IMR-90 (cell line): ENCODE data around the gene RABGGTB.

Experiments
- CHD1 ChIP-seq: IDR thresholded peaks from 2 replicates; pipeline ENCODE4 v1.6.1; 2012; ENCODE audit warnings: low read depth, low read length, improper control_type of control experiment
- CTCF ChIP-seq: conservative IDR thresholded peaks from 2 replicates; pipeline ENCODE4 v1.5.1; 2012; ENCODE audit warnings: mild to moderate bottlenecking, low read depth, low read length, improper control_type of control experiment
- MAFK ChIP-seq: IDR thresholded peaks from 2 replicates; pipeline ENCODE4 v1.6.1; 2012; ENCODE audit warnings: low read depth, low read length, improper control_type of control experiment
- MAZ ChIP-seq: IDR thresholded peaks from 2 replicates; pipeline ENCODE4 v1.6.1; 2012; ENCODE audit warnings: low read depth, mild to moderate bottlenecking, low read length, improper control_type of control experiment, moderate library complexity, borderline replicate concordance
- MXI1 ChIP-seq: IDR thresholded peaks from 2 replicates; pipeline ENCODE4 v1.6.1; 2012; ENCODE audit warnings: low read depth, mild to moderate bottlenecking, low read length, moderate library complexity, borderline replicate concordance
- NFE2L2 ChIP-seq: fragments of 150-350 bp; IDR thresholded peaks from 2 replicates; pipeline ENCODE4 v1.6.1; 2016; ENCODE audit warnings: low read depth, mild to moderate bottlenecking, low read length
- POLR2A ChIP-seq: IDR thresholded peaks from 2 replicates; pipeline ENCODE4 v1.6.1; 2012; ENCODE audit warnings: mild to moderate bottlenecking, low read depth, low read length
- RAD21 ChIP-seq: IDR thresholded peaks from 2 replicates; pipeline ENCODE4 v1.6.1; 2012; ENCODE audit warnings: low read length, improper control_type of control experiment
- RCOR1 ChIP-seq: IDR thresholded peaks from 2 replicates; pipeline ENCODE4 v1.6.1; 2012; ENCODE audit warnings: mild to moderate bottlenecking, low read length, improper control_type of control experiment; ENCODE audit not compliant: insufficient replicate concordance
- RFX5 ChIP-seq: IDR thresholded peaks from 2 replicates; pipeline ENCODE4 v1.8.0; 2012; ENCODE audit warnings: low read depth, mild to moderate bottlenecking, low read length, moderate library complexity
- SMC3 ChIP-seq: fragments of 150-350 bp; IDR thresholded peaks from 2 replicates; pipeline ENCODE4 v1.6.1; 2016; ENCODE audit warnings: low read depth, mild to moderate bottlenecking, antibody characterized with exemption, low read length, moderate library complexity
- USF2 ChIP-seq: fragments of 150-350 bp; IDR thresholded peaks from 2 replicates; pipeline ENCODE4 v1.6.1; 2017; ENCODE audit warnings: mild to moderate bottlenecking, antibody characterized with exemption, low read length, low read depth

- TF ChIP-seq POLR2A (no peak), CTCF (no peak), RFX5 (no peak), SMC3 (no peak), MAFK (no peak), MAZ (no peak), CHD1 (no peak), RCOR1 (no peak), RAD21 (no peak), USF2 (no peak), MXI1 (no peak), NFE2L2 (no peak)
Measured at GRCh38 chr1:75841421-75841820, 55.4 kb downstream of the RABGGTB start.
